GM19455 (cell line): ENCODE measurements around the gene FNDC10.
"Not testable (repeated sequence)": the region's sequence is repeated elsewhere in the genome, so short reads cannot be mapped to it uniquely, and the experiment has no call there.

Experiments
- ATAC-seq: cut with Tn5 transposase; IDR thresholded peaks from one replicate; pipeline ENCODE4 v1.9.1; 2021; ENCODE audit not compliant: unreplicated experiment

The FNDC10 gene

DNA sequence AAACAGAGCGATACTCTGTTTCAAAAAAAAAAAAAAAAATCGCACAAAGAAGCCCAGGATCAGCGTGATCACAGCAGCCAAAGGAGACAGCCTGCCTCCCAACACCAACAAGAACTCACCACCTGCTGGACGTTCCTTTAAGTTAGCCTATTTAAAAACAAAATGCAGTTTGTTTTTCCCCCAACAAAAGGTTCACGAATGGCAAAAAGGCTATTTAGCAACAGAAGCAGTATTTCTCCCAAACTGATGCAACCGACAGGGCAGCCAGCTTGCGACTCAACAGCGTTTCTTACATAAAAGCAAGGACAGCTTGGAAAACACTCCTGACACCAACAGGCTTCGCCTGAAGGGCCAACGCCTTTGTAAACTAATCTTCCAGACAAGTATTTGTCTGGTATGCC is 32.0 kb downstream of the FNDC10 start:
- ATAC-seq, result no peak

DNA sequence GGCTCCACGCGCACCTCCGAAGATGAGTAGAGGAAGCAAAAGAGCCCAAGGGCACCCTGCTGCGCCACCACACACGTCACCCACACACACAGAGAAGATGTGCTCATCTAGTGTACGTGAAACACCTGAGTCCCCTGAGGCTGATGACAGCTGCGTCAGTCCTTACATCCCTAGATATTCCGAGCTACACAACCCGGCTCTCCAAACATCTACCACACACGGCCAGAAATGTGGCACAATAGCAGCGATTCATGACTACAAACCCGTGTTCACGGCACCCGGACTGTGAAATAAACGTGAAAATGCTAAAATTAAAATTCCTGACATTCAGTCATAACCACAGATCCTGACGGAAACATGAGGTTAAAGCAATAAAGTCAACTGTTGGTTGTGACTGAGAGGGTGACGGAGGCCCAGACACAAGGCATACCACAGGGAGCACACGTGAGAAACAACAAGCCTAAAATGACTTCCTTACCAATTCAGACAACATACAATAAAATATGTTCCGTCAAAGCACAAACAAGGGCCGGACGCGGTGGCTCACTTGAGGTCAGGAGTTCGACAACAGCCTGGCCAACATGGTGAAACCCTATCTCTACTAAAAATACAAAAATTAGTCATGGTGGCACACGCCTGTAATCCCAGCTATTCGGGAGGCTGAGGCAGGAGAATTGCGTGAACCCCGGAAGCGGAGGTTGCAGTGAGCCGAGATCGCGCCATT is 32.6 kb downstream of the FNDC10 start:
- no peak for ATAC-seq

DNA sequence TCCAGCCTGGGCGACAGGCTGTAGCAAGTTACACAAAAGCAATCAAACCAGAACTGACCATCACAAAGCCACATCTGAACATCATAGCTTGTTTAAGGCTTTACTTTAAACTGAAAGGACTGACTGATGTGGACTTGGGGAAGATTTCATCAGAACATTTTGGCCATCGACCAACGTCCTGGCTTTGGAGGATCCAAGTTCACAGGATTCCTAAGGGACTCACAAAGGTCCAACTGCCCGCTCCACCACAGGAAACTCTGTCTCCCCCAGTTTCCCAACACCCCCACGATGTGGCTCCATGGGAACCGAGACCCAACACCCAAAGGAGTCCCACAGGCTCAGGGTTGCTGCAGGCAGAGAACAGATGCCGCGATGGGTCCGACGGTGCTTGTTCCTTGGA is 34.6 kb downstream of the FNDC10 start:
- no peak for ATAC-seq

DNA sequence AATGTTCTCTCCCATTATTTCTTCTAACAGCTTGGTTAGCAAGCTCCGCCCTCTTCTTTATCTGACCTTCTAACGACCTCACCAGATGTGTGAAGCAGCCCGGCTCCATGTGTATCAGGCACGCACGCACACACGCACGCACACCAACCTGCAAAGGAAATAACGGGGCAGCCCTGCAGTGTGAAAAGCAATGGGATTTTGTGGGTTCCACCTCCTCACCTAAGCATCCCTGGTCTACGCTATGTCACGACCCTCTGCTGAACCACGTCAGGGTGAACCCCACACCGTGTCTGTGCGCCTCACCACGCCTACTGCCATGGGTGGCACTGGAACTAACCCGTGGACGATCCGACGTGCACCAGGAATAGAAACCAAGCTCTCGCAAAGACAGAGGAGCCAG is 35.7 kb downstream of the FNDC10 start:
- no peak for ATAC-seq

DNA sequence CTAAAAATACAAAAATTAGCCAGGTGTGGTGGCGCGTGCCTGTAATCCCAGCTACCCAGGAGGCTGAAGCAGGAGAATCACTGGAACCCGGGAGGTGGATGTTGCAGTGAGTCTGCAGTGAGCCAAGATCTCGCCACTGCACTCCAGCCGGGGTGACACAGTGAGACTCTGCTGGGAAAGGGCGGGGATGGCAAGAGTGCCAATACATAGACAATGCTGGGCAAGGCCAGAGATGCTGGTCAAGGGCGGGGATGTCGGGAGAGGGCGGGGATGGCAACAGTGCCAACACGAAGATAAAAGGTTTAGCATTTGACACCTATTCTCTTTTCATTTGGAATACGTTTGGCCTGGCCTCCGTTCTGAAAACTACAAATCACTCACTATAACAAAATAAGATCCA is 36.2 kb downstream of the FNDC10 start:
- no peak for ATAC-seq

DNA sequence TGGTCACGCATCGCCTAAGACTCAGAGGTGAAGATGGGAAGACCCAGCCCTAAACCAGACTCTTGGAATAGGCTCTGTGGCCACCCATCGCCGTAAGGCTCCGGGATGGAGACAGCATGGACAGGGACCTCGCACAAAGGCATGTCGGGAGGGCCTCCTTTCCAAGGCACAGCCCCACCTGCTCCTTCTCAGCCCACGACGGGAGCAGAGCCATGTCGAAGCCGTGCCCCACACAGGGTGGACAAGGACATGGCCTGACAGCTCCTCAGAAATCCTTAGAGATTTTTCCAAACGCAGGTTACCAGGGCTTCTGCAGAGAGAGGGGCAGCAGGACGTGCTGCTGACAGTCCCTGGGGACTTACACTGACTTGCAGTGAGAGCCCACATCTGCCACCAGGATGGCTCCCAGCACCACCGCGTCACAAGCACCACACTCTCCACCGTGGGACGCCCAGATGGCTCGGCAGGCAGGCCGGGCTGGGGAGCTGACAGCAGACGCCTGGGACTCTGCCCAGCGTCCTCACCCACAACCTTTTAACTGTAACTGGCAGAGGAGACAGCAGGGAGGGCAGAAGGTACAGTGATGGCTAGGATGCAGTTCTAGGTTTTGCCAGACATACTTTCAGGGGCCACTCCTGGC is 37.3 kb downstream of the FNDC10 start:
- no peak for ATAC-seq

DNA sequence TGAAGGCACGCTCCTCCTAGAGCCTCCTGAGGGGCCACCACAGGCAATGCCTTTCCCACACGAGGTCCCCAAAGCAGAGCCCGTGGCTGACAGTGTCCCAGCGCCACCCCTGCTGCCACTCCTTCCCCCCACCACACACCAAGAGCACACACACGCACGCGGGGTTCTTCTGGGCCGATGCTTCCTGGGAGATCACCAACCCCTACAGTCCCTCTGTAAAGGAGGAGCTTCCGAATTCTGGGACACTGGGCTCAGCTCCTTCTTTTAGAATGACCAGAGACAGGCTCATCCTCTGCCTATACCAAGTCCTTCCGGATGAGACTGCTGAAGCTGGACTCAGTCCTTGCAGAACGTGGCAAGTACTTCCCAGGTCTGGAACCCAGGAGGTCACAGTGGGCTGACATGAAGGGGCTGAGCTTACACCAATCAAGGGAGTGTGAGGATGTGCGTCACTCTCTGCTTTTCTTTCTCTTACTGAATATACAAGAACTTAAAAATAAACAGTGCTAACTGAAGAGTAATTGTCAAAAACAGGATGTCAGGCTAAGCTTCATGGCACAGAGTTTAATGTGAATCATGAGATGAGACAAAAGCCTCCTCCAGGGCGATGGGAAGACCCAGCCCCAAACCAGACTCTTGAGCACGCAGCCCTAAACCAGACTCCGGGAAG is 38.0 kb downstream of the FNDC10 start:
- ATAC-seq, result no peak

DNA sequence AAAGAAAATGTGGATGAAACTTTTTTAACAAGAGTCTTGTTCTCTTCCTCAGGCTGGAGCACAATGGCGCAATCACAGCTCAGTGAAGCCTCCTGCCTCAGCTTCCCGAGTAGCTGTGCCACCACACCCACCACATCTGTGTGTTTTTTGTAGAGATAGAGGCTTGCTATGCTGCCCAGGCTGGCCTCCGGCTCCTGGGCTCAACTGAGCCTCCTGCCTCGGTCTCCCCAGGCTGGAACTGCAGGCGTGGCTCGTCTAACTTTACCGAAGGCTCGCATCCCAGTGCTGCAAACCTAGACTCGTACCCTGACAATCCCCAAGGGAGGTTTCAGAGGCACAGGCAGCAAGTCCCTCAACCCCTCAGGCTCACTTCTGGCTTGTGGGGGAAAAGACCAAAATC is 39.8 kb downstream of the FNDC10 start:
- no peak for ATAC-seq

DNA sequence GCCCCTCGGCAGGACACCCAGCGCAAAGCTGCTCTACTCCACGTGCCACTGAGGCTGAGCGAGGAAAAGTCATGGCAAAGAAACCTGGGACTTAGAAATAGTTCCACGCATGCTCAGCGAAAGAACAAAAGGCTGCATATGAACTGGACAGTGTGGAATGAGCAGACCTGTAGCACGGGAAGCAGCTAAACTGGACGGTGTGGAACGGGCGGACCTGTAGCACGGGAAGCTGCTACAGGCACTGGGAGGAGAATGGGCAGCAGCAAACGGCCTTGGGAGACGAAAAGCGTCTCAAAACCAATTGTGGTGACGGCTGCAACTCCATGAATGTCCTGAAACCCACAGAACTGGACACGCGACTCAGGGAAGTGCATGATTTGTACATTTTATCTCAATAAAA is 40.9 kb downstream of the FNDC10 start:
- ATAC-seq, result no peak

DNA sequence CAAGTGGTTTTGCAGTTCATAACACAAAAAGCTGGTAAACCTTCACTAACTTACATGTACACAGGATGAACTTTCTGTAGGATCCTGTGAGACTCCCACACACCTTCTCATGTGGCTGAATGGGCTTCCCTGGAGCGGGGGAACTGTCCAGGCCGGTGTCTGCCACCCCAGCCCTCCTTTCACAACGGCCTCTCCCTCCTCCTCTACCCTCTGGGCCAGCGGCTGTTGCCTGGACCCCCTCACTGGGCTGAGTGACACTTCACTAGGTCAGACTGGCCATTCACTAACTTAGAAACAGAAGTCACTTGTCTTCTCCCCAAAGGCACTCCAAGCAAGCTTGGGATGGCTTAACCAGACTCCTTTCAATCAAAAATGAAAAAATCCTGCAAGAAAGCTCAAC is 41.3 kb downstream of the FNDC10 start:
- no peak for ATAC-seq

DNA sequence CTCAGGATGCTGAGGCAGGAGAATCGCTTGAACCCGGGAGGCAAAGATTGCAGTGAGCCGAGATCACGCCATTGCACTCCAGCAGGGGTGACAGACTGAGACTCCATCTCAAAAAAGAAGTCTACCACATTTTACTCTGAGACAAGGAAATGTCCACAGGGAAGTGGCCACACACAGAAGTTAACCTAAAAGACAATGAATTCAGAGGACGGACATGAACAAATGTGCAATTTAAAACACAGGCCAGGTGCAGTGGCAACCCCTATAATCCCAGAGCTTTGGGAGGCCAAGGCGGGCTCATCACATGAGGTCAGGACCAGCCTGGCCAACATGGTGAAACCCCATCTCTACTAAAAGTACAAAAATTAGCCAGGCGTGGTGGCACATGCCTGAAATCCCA is 42.2 kb downstream of the FNDC10 start:
- ATAC-seq, result not testable (repeated sequence)

DNA sequence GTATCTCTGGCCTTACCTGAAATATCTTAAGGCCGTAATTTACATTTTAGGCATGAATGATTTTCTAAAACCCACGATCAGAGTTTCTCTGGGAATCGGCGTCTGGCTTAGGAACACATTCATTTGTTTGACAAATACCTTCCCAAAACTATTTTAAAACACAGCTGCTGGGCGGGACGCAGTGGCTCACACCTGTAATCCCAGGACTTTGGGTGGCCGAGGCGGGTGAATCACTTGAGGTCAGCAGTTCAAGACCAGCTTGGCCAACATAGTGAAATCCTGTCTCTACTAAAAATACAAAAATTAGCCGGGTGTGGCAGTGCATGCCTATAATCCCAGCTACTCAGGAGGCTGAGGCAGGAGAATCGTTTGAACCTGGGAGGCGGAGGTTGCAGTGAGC is 43.0 kb downstream of the FNDC10 start:
- not testable (repeated sequence) for ATAC-seq

DNA sequence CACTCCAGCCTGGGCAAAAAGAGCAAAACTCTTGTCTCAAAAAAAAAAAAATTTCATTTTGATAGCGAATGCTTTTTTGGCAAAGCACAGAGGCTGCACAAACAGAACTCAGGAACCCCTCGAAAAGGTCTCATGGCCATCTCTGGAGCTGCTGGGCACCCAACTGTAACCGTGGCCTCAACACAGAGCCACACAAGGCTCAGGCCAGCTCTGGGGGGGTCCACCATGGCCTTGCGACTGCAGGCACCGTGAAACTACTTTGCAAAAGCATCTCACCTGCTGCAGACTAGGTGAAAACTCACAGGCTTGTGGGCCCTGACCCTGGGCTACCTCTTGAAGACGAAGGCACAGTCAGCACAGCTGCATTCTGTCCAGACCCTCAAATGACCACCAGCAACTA is 43.4 kb downstream of the FNDC10 start:
- no peak for ATAC-seq

DNA sequence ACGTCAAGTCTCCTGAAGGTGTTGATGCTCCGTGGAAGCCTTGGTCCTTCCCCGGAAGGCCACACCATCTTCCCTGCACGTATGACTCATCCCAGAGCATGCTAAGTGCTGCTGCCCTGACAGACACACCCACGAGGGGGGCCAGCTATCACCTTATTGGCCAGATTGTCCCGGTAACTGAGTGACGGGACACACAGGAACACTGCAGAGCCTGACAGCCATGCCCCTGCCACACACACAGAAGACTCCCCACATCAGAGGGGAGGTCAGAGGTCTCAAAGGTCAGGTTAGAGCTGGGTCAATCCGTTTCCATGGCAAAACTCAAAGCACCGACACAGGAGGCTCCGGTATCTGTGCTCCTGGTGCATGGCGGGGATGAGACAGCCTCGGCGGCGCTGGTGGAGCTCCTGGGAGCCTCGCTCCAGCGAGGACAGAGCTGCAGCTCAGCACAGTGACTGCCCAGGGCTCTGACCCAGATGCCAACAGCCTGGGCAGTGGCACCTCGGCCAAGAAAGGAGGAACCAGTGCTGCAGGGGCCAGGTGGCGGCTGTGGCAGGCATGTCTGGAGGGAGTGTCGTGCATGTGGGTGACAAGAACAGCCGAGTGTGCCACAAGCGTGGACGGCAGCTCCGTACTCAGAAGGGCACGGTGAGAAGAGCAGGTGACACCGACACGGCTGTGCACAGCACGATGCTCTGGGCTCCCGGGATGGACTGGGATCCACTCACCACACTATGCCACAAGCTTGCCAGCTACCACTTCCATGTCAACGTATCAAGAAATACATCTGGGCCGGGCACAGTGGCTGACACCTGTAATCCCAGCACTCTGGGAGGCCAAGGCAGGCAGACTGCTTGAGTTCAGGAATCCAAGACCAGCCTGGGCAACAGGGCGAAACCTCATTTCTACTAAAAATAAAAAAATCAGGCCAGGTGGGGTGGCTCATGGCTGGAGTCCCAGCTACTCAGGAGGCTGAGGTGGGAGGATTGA is 44.7 kb downstream of the FNDC10 start:
- ATAC-seq, result no peak

DNA sequence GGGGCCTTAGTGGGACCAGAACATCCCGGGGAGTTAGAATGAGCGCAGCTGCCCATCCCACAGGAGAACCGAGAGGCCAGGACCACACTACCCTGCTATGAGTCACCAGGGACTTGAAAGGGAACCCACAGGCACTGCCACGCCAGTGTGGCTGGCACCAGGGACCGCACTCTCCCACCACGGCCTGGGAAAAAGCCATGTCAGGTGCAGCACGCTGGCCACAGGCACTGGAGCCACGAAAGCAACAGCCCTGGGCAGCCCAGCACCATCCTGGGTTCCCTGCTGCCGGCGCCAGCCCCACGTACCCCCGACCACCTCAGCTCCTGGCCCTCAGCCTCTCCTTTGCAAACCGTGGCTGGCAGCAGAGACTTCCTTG is 45.4 kb downstream of the FNDC10 start:
- no peak for ATAC-seq

DNA sequence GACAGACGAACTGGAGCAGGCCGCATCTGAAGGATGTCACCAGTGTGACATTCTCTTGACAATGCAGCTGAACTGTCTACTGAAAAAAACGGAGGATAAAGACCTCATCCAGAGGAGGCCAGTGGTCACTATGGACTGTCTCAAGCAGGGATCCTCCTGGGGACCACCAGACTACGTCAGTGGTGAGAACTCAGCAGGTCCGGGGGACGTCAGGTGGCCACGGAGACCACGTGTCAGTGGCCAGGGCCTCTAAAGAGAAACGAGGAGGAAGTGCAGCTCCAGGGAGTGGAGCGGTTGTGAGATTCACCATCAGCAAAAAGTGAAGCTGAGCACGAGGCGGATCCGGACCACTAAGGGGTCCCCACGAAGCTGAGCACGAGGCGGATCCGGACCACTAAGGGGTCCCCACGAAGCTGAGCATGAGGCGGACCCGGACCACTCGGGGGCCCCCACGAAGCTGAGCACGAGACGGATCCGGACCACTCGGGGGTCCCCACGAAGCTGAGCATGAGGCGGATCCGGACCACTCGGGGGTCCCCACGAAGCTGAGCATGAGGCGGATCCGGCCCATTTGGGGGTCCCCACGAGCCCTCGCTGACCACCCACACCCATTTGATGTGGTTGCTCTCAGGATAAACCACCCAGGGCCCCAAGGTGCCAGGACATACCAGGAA is 46.0 kb downstream of the FNDC10 start:
- ATAC-seq, result no peak

DNA sequence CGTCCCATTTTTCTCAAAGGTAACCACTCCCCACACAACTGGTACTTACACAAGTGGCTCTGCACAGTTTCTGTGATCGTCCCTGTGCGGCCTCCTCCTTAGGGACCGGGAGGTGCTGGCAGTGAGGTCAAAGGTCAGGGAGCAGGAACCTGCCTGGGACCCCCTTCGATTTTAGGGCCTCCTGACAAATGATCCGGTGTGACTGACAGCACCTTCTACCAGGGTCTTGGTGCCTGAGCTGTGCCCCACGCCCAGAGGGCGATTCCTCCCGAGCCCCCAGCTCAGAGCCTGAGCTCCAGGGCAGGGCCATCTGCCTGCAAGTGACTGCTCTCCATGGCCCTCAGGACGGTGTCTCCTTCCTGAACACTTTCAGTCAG is 47.7 kb downstream of the FNDC10 start:
- no peak for ATAC-seq

DNA sequence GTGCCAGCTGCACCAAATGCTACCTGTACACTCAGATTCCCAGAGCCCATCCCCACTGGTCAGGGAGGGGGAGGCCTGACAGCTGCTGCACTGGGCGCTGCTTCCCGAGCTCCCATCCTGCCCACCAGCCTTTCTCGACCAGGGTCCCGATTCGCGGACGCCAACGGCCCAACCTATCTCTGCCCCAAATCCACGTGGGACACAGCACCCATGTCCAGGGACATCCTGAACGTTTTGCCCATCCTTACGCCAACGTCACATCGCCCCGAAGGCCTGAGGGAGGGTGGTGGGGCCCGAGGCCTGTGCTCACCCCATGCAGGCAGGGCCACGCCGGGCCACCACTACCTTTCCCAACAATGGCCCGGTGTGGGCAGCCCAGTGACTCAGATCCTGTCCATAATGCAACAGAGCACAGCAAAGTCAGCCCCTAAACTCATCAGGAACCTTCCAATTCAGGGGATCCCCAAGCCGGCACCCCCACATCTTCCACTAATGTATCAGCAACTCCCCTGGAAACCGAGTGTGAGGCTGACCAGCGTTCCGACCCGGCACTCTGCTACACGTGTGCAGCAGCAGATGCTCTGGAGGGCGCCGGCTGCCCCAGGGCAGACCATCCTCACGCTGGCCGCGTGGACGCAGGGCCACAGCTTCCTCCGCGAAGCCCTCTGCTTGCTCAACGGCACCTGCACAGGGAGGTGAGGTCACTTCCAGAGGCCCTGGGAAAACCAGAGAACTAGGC is 48.2 kb downstream of the FNDC10 start:
- no peak for ATAC-seq

DNA sequence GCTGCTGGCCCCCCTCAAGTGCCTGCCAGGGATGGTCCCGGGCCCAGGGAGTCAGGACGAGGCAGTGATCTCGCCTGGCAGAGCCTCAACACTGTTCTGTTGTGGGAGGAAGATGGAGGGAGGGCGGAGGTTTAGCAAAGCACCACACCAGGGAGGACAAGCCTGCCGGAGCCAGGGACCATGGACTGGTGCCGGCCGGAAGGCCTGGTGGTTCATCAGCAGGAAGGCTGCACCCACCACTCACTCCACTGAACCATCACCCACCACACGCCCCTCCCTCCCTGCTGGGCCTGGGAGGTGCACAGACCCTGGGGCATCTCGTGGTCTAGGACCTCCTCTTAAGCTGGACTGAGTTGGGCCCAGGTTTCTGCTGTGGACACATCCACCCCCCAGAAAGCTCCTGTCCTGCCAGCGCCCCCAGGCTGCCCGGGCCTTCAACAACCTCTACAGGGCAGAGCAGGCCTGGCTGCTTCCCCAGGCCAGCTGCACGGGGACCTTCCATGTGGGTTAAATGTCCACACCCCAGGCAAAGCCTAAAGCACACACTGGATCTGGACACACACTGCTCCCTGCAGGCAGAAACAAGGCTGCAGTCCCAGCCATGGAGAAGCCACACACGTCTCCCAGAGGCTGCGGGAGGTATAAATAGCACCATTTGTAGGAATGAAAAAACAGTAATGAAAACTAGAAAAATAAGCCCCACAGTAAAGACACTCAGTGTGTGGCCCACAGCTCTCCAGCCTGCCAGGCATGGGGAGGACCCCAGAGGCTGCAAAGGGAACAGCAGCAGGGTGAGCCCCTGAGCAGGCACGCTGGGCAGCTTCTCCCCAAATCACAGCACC is 49.1 kb downstream of the FNDC10 start:
- ATAC-seq, result no peak
